Activated CD8-positive, alpha-beta memory T cell treated with anti-CD3 and anti-CD28 coated beads for 4 hours (primary cell): ENCODE results near the gene RAB39B.

Experiments used
- DNase-seq, 2 donors: peaks; one replicate each; pipeline ENCODE4 v3.0.0-alpha.2; 2020; ENCODE audit warnings: low read depth in 2 of 2

Gene RAB39B

GRCh38 chrX:155215443-155216178 lies 48.7 kb downstream of the RAB39B start:
- DNase-seq = no peak

- no peak for DNase-seq
Observed at GRCh38 chrX:155213731-155214130, 50.6 kb downstream of the RAB39B start.

- no peak for DNase-seq
Observed at GRCh38 chrX:155211208-155211607, 53.1 kb downstream of the RAB39B start.
